GM12801 (cell line): ENCODE measurements around the gene HDLBP.

ENCODE experiments used
- TF ChIP-seq, protein P1 (sequence below): IDR thresholded peaks from one replicate; pipeline ENCODE4 v1.5.1; 2011; ENCODE audit warnings: control low read depth; ENCODE audit not compliant: insufficient read length; ENCODE audit errors: extremely low read depth

HDLBP gene

GRCh38 chr2:241224018-241224850, 91.2 kb downstream of the HDLBP start:
- TF ChIP-seq, protein P1, sequence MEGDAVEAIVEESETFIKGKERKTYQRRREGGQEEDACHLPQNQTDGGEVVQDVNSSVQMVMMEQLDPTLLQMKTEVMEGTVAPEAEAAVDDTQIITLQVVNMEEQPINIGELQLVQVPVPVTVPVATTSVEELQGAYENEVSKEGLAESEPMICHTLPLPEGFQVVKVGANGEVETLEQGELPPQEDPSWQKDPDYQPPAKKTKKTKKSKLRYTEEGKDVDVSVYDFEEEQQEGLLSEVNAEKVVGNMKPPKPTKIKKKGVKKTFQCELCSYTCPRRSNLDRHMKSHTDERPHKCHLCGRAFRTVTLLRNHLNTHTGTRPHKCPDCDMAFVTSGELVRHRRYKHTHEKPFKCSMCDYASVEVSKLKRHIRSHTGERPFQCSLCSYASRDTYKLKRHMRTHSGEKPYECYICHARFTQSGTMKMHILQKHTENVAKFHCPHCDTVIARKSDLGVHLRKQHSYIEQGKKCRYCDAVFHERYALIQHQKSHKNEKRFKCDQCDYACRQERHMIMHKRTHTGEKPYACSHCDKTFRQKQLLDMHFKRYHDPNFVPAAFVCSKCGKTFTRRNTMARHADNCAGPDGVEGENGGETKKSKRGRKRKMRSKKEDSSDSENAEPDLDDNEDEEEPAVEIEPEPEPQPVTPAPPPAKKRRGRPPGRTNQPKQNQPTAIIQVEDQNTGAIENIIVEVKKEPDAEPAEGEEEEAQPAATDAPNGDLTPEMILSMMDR, result no peak

DNA sequence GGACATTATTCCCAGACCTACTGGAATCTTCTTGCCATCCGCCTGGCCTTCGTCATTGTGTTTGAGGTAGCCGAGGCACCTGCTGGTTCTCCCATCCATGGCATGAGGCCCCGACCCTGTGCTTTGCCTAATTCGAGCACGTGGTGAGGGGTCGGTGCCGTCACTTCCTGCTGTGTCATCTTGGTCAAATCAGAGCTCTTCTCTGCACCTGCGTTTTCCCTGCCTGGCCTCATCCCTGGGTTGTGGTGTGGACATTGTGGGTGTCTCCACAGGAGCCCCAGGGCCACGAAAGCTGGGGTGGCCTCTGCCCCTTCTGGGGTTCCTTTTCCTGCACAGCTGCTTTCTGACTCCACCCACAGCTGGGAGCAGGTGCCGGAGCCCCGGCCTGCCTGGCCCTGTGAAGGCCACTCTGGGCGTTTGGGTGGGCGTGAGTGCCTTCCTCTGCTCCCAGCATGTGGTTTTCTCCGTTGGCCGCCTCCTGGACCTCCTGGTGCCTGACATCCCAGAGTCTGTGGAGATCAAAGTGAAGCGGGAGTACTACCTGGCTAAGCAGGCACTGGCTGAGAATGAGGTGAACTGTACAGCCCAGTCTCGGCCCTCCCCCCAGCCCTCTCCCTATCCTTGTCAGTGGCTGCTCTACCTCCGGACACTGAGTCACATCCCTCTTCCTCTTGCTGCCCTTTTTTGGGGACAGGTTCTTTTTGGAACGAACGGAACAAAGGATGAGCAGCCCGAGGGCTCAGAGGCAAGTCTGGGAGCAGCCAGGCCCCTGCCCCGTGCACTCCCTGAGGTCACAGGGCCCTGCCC, 92.1 kb downstream of the HDLBP start:
- TF ChIP-seq, protein P1, result no peak

DNA sequence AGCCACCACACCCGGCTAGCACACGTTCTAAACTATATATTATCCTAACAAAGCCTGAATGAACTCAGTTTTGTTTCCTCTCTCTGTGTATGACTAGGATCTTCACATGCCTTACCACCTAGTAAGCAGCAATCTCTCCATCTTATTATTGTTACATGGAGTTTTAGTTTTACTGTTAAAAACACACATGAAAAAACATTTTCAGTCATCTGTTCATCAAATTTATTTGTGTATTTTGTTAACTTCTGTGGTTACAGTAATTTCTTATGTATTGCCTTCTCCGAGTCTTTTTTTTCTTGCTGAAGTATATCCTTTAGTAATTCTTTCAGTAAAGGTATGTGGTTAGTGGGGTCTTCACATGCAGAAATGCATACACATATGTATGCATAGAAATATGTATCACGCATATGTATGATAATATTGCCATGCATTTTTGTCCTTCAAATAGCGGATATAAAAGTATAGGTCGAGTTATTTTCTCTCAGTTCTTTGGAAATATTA, 95.6 kb downstream of the HDLBP start:
- TF ChIP-seq, protein P1, result no peak

GRCh38 chr2:241219030-241219382, 96.5 kb downstream of the HDLBP start:
- TF ChIP-seq, protein P1, result no peak

DNA sequence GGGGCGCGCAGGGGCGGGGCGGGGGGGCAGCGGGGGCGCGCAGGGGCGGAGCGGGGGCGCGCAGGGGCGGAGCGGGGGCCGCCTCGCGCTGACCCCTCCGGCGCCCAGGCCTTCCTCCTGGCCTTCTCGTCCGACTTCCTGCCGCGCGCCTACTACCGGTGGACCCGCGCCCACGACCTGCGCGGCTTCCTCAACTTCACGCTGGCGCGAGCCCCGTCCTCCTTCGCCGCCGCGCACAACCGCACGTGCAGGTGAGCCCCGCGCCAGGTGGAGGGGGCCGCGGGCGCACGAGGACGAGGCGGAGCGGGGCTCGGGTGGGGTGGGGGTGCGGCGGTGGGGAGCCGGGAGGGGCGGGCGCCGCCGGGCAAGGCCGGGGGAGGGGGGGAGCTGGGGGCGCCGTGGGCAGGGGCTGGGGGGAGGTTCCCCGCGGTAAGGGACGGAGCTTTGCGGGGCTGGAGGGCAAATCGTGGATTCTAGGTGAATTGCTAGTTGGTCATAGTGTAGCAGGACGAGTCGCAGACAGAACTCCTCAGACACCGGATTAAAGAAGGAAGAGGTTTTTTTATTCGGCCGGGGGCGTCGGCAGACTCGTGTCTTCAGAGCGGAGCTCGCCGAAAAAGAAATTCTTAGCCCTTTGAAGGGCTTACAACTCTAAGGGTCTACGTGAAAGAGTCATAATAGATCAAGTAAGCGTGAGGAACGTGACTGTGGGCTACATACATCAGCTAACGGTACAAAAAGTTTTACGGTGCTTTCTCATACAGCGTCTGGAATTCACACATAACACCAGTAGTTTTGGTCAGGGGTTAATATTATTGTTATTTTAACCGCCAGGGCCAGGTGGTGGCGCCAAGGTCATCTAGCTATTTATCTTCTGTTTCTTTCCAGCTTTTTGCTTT, 97.1 kb downstream of the HDLBP start:
- TF ChIP-seq, protein P1, result no peak

- TF ChIP-seq, protein P1, result no peak
These were observed 98.0 kb downstream of the HDLBP start for GRCh38 chr2:241217320-241218031.
